GM21528 (cell line): ENCODE measurements around the gene S100P.

Source experiments
- ATAC-seq: cut with Tn5 transposase; IDR thresholded peaks from one replicate; pipeline ENCODE4 v1.9.1; 2021; ENCODE audit warnings: mild to moderate bottlenecking, moderate library complexity; ENCODE audit not compliant: unreplicated experiment, low FRiP score

The S100P gene

DNA sequence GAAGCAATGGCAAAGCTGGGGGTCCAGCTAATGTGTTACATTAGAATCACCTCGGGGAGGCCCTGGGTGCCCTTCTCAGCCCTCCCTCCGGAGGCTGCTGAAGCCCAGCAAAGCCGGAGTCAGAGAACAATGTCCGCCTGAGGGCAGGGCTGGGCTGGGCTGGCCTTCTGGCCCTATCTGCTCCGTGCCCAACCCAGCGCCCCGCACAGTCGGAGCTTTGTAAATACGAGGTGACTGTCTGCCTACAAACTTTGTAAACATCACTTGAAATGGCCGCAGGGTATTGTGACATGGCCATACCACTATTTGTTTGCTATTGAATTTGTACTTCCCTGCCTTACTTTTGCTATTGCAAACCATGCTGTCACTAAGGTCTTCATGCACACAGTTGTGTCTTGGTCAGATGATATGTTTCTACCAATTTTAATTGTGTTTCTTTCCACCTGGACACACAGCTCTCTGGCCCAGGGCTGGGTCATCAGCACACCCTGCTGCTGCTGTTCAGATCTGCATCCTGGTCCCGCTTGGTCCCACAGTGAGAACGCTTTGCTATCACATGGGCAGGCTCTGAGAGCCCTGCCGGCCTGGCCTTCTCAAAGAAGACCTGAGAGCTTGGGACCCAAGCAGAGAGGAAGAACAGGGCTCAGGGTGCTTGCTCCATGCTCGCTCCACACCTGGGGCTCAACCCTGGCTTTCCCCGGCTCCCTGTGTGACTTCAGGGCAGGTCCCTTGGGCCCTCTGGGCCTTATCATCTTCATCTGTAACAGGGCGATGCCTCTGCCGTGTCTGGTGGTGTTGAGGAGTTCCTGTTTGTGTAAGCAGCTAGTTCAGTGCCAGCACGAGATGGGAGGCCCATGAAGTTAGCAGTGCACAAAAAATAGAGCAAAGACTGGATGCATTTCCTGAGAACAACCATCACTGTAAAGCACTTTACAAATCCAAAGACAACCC is 2.3 kb downstream of the S100P start:
- no peak for ATAC-seq

DNA sequence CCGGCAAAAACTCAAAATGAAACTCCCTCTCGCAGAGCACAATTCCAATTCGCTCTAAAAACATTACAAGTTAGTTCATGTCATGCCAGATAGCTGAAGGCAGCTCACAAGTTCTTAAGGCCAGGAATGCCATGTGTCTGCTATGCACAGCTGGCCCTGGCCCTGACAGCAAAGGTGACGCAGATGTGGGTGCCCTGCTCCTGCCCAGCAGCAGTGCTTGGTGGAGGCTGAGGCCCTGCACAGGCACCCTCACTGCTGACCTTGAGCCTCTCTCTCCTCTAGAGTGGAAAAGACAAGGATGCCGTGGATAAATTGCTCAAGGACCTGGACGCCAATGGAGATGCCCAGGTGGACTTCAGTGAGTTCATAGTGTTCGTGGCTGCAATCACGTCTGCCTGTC is 2.9 kb downstream of the S100P start:
- no peak for ATAC-seq

DNA sequence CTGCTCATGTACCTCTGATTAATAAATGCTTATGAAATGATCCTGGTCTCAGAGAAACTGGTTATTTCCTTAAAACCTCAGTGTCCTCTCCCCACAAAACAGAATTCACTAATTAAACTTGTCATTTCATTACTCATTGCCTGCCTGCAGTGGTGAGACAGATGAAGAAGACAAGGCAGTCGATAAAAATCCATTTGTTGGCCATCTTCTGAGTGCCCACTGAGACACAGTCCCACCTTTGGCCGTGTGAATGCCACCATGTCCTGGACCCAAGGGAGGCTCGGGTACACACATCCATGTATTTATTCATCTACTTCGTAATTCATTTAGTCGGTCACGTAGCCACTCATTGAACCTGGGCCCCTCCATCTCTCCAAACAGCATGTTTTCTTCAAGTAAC is 3.5 kb downstream of the S100P start:
- ATAC-seq, result no peak

DNA sequence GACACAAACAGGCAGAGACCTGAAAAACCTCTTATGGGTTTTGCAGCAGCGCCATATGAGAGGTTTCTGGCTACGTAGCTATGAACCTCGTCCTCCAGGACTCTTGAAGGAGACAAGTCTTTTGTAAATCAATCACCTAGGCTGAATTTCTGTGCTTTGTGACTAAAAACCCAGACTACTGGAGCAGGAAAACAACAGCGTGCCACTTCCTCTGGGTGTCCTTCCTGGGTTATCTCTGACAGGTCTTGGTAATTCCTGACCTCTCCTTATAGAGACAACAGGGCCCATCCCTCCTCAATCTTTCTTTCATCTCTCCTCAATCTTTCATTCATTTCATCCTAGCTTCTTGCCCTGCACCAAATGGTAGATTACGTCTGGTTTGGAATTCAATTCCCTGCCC is 5.7 kb downstream of the S100P start:
- ATAC-seq, result no peak

DNA sequence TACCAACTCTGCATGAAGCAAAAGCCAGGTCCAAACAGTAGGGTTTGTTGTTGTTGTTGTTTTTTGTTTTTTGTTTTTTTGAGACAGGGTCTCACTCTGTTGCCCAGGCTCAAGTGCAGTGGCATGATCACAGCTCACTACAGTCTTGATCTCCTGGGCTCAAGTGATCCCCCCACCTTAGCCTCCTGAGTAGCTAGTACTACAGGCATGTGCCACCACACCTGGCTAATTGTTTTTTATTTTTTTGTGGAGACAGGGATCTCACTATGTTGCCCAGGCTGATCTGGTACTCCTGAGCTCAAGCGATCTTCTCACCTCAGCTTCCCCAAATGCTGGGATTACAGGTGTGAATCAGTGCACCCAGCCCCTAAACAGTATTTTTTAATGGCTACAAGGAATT is 6.2 kb downstream of the S100P start:
- ATAC-seq, result no peak

DNA sequence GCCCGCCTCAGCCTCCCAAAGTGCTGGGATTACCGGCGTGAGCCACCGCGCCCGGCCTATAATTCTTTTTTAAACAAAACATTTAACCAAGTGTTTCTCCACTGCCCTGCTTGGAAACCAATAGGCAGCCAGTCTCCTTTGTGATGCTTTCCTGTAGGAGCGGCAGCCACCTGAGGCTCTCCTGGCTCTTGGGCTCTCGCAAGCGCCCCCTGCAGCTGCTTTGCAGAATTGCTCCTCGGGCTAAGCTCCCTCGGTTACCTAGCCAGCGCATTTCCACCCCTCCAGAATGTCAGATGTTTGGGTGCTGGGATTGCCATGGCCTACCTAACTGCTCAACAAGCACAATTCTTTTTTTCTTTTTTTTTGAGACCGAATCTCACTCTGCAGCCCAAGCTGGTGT is 7.7 kb downstream of the S100P start:
- ATAC-seq, result no peak

DNA sequence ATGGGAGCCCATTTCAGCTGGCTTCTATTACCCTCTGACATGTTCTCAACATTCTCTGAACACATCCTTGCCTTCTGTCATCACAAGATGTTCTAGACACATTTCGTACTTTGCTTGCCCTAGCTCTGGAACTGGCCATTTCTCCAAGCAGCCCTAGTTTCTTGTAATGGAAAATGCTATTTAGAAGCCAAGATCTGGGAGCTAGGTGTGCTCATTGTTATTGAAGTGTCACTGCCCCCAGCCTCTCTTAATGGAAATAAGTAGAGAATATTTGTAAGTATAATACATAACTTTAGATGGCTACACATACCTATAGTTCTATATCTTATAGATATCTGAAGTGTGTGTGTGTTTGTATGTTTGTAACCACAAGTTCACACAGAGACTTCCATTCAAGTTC is 9.1 kb downstream of the S100P start:
- ATAC-seq, result no peak

DNA sequence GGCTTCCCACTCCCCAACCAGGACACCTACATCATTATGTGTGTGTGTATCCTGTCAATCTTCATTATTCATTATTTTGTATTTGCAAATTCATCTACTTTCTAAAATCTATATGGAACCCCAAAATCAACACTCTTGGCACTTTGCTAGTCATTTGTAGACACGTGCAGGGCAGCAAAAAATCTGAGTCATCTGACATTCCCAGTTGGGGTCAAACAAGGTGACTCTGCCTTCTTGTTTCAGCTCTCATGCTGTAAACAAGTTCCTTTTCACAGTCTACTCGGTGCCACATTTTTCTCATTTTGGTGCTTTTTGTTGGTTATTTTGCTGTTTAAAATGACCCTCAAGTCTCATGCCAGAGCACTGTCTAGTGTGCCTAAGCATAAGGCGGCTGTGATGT is 10.1 kb downstream of the S100P start:
- ATAC-seq, result no peak

DNA sequence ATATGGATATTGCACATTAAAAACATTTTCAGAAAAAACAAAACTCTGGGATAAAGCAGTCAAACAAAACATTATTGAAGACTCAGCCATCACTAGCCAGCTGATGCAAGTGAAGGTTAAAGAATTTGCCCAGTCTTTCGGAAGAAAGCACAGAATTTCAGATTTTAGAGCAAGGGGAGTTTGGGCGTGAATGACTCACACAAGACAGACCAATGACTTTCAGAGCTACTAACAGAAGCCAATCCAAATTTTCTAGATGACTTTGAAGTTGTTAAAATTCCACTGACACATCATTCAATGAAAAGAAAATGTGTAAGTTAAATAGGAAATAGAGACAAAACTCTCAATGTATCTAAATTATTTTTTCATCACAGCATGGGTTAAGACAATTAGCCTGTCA is 12.0 kb downstream of the S100P start:
- ATAC-seq, result no peak

DNA sequence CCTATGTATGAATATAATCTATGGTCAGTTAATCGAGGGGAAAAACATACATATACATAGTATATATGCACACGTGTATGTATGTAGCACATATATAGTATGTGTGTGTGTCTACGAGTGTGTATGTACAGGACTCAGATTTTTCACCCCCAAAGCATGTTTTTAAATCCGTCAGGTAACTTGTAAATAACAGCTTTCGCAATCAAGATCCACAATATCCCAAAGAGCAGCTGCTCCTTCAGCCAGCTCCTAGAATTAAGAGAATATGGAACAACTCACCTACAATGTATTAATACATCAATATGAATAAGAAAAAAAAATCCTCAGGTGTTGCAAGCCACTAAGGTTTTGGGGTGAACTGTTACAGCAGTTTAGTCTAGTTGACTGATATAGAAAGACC is 12.5 kb downstream of the S100P start:
- no peak for ATAC-seq

DNA sequence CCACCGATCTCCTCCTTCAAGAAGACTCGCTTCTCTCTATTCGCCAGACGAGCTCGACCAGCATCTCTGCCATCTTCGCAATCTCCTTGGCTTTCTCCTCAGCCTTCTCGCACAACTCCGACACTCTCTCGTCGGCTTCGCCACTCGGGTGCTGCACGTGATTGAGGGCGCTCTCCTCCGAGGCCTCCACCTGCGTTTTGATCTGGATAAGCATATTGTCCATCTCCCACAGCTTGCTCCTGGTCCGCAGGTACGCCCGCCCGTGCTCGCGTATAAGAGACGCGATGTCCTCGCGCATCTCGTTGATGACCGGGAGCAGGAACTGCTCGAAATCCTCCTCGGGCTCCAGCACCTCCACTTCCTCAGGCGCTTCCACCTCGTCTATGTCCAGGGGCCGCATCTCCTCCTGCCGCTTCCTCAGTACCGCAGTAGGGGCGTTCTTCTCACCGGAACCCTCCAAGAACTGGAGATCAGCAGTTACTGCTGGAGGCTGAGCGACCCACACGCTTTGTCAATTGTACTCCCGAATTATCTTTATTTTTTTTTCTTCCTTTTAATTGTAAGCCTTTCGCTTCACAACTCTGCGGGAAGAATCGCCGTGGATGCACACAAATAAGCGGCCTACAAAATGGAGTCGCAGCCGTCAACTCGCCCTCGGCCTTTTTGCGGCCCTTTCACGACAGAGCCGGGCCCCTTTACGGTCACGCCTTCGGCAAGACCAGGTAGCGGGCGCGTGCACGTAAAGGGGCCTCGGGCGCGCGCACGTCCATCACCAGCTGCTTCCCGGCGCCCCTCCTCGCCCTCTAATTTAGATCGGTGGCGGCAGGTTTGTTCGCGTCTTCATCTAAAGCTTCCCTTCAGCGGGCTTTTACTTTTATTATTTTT is 15.8 kb downstream of the S100P start, which contains the start of gene MRFAP1L1:
Gene MRFAP1L1 (minus strand): TSS at position 636 of the 885 bp plus-strand sequence. CDS start 236 bp downstream, at position 400.
- peak; percentile 59 for ATAC-seq

DNA sequence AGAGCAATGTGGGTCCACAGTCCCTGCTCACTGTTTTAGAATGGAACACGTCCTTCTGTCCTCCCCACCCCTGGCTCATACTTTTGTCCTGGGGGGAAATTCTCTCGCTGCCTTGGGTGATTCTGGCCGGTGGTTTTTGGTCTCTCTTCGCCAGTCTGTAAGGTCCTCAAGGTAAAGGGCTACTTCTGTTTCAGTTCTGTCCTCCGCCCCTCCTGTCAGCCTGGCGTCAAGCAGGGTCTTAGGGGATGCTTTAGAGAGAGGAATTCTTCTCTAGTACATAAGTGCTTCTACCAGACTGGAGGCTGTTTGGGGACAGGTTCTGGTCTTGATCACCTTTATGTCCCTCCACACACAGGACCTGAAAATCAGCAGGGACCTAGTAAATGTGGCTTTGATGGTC is 16.6 kb downstream of the S100P start:
- ATAC-seq, result peak; percentile 17

DNA sequence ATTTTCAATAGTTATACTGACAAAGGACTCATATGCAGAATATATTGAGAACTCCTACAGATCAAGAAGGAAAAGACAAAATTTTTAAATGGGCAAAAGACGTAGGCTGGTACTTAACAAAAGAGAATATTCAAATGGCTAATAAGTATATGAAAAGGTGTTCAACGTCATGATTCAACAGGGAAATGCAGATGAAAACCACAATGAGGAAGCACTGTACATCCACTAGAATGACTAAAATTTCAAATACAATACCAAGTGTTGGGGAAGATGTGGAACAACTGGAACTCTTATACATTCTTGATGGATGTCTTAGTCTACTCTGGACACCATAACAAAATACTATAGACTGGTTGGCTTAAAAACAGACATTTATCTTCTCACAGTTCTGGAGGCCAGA is 17.3 kb downstream of the S100P start:
- no peak for ATAC-seq

DNA sequence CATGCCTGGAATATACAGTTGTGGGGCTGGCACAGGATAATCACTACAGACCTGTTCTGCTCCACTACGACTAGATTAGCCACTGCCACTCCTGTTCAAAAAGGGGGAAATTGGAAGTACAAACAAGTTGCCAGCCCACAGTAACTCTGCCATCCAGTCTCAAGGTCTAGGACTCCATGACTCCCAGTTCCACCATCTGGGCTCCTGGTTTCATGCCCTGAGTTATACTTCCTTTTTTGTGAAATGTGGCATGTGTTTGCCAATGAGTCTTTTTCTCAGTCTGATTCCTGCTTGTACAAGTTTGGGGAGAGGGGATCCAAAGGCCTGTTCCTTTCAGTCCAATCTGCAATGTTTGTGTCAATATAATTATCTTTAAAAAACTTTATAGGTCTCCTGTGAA is 21.3 kb downstream of the S100P start:
- ATAC-seq, result no peak

DNA sequence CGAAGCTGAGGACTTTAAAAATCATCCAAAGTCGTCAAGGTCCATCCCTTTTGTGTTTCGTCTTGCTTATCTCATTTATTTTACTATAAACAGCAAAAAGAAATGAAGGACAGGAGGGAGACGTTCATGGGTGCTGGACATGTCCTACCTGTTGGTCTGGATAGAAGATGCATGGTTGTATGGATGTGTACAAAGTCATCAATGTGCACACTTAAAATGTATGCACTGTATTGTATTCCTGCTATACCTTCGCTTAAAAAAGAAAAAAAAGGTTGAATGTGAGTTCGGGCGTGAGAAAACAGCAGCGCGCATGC is 22.0 kb downstream of the S100P start:
- peak; percentile 8 for ATAC-seq

DNA sequence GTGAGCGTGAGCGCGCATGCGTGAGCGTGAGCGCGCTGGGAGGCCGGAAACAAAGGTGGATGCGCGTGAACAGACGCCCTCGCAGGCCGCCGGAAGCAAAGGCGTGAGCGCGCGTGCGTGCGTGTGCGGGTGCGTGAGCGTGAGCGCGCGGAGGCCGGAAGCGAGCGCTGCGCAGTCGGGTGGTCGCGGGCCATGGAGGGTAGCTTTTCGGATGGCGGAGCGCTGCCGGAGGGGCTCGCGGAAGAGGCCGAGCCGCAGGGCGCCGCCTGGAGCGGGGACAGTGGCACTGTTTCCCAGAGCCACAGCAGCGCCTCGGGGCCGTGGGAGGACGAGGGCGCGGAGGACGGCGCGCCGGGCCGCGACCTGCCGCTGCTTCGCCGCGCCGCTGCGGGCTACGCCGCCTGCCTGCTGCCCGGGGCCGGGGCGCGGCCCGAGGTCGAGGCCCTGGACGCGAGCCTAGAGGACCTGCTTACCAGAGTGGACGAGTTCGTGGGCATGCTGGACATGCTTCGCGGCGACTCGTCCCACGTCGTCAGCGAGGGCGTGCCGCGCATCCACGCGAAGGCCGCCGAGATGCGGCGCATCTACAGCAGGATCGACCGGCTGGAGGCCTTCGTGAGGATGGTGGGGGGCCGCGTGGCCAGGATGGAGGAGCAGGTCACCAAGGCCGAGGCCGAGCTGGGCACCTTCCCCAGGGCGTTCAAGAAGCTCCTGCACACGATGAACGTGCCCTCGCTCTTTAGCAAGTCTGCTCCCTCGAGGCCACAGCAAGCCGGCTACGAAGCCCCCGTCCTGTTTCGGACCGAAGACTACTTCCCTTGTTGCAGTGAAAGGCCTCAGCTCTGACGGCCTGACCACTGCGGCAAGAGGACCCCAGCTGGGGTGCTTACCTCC is 22.6 kb downstream of the S100P start, which contains the start of gene BLOC1S4:
Gene BLOC1S4 (plus strand): TSS at position 157 of the 894 bp plus-strand sequence. CDS start 36 bp downstream, at position 193.
- peak; percentile 81 for ATAC-seq

DNA sequence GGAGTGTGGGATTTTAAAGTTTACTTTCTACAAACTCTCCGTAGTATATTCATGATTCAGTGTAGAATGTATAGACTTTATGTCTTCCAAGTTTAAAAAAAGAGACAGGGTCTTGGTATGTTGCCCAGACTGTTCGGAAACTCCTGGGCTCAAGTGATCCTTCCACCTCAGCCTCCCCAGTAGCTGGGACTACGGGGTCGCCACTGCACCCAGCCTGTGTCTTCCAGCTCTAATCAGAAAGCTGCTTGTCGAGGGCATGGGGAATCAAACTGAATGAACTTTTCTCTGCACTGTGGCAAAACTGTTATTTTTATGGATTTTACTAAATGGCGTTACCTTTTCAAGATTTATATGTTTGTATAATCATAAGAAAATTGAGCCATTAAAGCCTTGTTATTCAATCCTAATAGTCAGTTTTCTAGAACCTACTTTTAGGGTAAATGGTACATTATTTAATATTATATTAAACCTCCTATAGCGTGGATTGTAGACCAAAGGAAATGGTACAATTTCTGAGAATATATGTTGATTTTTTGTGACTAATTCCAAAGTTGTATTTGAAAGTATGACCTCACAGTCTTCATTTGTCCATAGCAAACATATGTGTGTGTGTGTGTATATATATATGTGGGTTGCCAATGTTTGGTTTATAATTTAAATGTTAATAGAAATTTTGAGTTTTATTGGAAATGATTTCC is 23.4 kb downstream of the S100P start:
- no peak for ATAC-seq

DNA sequence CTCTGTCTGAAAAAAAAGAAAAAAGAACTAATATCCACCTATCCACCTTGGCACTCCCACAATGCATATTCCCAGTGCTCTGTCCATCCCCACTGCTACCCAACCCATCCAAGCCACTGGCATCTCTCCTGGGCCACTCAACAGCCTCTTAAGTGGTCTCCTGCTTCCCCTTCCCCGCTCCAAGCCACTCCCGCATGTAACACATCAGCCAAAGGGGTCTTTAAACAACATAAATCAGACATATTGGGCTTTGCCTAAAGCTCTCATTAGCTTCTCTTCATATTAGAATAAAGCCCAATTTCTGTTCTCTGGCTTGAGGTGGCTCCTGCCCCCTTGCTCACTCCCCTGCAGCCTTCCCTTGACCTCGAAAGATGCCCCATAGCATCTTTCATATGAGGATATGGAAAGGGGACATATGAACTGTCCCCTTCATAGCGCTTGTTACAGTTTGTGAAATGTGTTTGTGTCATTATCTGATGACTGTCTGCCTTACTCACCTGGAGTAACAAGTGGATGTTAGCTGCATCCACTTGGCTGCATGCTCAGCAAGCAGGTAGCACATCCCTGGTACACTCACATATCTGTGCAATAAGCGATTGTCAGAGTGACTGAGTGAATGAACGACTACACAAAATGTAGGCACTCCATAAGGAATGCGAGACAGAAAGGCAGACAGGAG is 25.4 kb downstream of the S100P start:
- no peak for ATAC-seq

DNA sequence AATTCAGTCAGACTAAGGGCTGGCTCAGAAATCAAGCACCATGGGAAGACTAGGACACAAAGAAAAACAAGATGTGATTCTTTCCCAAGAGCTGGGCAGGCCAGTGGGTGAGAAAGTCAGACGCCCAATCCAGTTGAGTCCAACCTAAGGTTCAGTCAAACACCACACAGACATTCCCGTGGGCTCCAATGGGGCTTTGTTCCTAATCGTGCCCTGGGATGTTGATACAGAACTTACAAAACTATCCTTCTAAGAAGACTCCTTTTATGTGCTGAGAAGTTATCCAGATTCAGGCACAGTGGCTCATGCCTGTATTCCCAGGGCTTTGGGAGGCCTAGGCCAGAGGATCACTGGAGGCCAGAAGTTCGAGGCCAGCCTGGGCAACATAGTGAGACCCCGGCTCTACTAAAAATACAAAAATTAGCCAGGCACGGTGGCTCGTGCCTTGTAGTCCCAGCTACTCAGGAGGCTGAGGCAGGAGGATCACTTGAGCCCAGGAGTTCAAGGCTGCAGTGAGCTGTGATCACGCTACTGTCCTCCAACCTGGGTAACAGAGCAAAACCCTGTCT is 26.0 kb downstream of the S100P start:
- ATAC-seq, result no peak
